Psoas muscle (tissue), 8 donors: ENCODE data around the gene SH3RF3. TPM values are rescaled to one million over a fixed set of nuclear protein-coding genes. Genes with fewer than 3 reads are reported as not detected.

Experiments used
- ATAC-seq, 4 donors: fragments of 200-7000 bp; cut with Tn5 transposase; one replicate each; pipeline ENCODE4 v1.9.1; 2020; ENCODE audit warnings: moderate library complexity in 3 of 4, mild to moderate bottlenecking in 2 of 4
- DNase-seq, 2 donors: peaks; one replicate each; pipeline ENCODE4 v3.0.0-alpha.2; 2020
- H3K27ac ChIP-seq: fragments of 200-600 bp; one replicate; pipeline ENCODE4 v1.8.0; 2022
- H3K27me3 ChIP-seq, 3 donors: fragments of 200-600 bp in 1 of 3; one replicate each; pipeline versions ENCODE4 v1.6.1 to v1.8.0; 2013 to 2022; ENCODE audit warnings: low read length in 2 of 3, mild to moderate bottlenecking in 2 of 3, moderate library complexity in 1 of 3; ENCODE audit not compliant: insufficient read depth in 3 of 3
- H3K36me3 ChIP-seq, 2 donors: fragments of 200-600 bp in 1 of 2; one replicate each; pipeline versions ENCODE4 v1.6.1 to v1.8.0; 2013 to 2022; ENCODE audit warnings: low read depth in 1 of 2, mild to moderate bottlenecking in 1 of 2, moderate library complexity in 1 of 2; ENCODE audit not compliant: insufficient read depth in 1 of 2
- H3K4me1 ChIP-seq: fragments of 200-600 bp; one replicate; pipeline ENCODE4 v1.8.0; 2022
- H3K4me3 ChIP-seq: fragments of 200-600 bp; one replicate; pipeline ENCODE4 v1.8.0; 2022; ENCODE audit warnings: mild to moderate bottlenecking
- H3K9me3 ChIP-seq: fragments of 200-600 bp; one replicate; pipeline ENCODE4 v1.8.0; 2022
- WGBS, 3 donors: extraction: QIAGEN DNeasy Blood & Tissue Kit; methylation state at CpG; one replicate each; pipeline versions ENCODE4 v1.1.6 to v1.1.7; 2013; 5-methylcytosine and 5-hydroxymethylcytosine counted together
- intact Hi-C, 2 donors: fragments of 100-400 bp; cut with DNase I; formaldehyde crosslinking; loops; one replicate each; pipeline versions ENCODE4 v1.11.0 to v1.14.2; 2022
- polyA plus RNA-seq, 3 donors: library from polyadenylated mRNA; stranded (reverse); fragments of 200-250 nt; gene quantifications; one replicate each; pipeline ENCODE4 v1.2.3, GENCODE V29; 2013
- total RNA-seq, 4 donors: library from RNA; stranded (reverse); fragmentation: NEBNext Ultra II Directional in 2 of 4; extraction: Animal tissue kit (Norgen Biotek cat#: 25700) in 2 of 4; gene quantifications; one replicate each; pipeline versions ENCODE4 v1.2.1 to v1.2.4, GENCODE V29; 2021 to 2023
- TF ChIP-seq, protein P1 (sequence below): fragments of 200-600 bp; IDR thresholded peaks from one replicate; pipeline ENCODE4 v1.8.0; 2022; ENCODE audit warnings: antibody characterized with exemption
- donor health status: healthy with polysubstance abuse.
- donor health status: DM: no; HTN: no; CAD: no; lungs with moderate emphysema.
- donor health status: Bipolar disorder and iron deficiency.
- donor health status: healthy.
- donor health status: DM: yes; HTN: yes; CAD: no.
- donor health status: DM: no; HTN: no; CAD: no.
- donor health status: DM: no; HTN: no; CAD: no.
- donor health status: DM: yes; HTN: yes; CAD: no.

SH3RF3 gene
- total and polyA plus RNA-seq, 7 donors = 4.6 to 27.0 (median 9.0) TPM

DNA sequence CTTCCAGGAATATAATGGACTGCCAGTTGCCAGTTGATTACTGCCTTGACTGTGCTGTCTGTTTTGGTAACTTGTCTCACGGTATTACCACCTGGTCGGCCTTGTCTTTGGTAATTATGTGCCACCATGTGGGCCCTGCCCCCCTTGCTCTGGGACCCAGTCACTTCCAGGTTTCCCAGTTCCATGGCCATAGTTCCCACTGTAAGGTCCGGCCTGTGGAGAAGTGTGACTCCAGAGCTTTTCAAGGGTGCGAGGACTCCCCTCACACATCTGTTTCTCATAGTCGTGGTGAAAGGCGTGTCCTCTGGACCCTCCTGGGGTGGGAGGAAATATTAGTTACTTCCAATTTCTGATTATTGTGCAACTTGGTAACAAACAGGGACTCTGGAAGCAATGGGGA is 334.2 kb downstream of the SH3RF3 start:
- H3K27me3 ChIP-seq = no peaks in the 10 kb centered on the region
- 71 to 77% (median 74%) methylated on average over 6 of the region's 6 CpGs for WGBS, 3 donors

DNA sequence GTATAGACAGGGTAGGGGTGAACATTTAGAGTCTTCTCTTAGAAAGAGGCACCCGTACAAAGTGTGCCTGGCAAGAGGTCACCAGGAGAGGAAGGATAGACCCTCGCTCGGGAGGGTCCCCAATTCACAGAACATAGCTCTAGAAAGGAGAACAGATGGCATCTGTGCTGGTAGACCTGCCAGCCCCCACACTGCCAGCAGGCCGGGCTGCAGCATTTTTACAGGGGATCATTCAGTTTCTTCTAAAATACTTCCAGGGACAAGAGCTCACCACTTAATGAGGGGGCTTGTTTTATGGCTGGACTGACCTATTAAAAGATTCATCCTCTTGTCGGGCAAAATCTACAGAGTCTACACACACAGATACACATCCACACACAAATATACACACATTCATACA is 334.9 kb downstream of the SH3RF3 start:
- no peak for DNase-seq
- no peak for ATAC-seq
- no peaks in the 10 kb centered on the region for H3K9me3 ChIP-seq
- H3K4me3 ChIP-seq = no peak overlapping the region
- H3K4me1 ChIP-seq = peaks cover 37% of the 10 kb centered on the region
- no peaks in the 10 kb centered on the region for H3K27me3 ChIP-seq
- no peak overlapping the region for H3K27ac ChIP-seq
- 87 to 96% (median 90%) methylated on average over 5 of the region's 5 CpGs for WGBS, 3 donors
- H3K36me3 ChIP-seq = no peaks in the 10 kb centered on the region
- TF ChIP-seq, protein P1, sequence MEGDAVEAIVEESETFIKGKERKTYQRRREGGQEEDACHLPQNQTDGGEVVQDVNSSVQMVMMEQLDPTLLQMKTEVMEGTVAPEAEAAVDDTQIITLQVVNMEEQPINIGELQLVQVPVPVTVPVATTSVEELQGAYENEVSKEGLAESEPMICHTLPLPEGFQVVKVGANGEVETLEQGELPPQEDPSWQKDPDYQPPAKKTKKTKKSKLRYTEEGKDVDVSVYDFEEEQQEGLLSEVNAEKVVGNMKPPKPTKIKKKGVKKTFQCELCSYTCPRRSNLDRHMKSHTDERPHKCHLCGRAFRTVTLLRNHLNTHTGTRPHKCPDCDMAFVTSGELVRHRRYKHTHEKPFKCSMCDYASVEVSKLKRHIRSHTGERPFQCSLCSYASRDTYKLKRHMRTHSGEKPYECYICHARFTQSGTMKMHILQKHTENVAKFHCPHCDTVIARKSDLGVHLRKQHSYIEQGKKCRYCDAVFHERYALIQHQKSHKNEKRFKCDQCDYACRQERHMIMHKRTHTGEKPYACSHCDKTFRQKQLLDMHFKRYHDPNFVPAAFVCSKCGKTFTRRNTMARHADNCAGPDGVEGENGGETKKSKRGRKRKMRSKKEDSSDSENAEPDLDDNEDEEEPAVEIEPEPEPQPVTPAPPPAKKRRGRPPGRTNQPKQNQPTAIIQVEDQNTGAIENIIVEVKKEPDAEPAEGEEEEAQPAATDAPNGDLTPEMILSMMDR = no peak
- intact Hi-C loops = no loop called here

More for the DNA sequence above, 334.2 kb downstream of the SH3RF3 start:
- ATAC-seq (no peak), DNase-seq (no peak)
- no peaks in the 10 kb centered on the region for H3K36me3 ChIP-seq
- TF ChIP-seq, protein P1 = no peak
- intact Hi-C loops = no loop called here
- peaks cover 32% of the 10 kb centered on the region for H3K4me1 ChIP-seq
- no peaks in the 10 kb centered on the region for H3K9me3 ChIP-seq
- H3K27ac ChIP-seq = no peak overlapping the region
- H3K4me3 ChIP-seq = no peak overlapping the region

DNA sequence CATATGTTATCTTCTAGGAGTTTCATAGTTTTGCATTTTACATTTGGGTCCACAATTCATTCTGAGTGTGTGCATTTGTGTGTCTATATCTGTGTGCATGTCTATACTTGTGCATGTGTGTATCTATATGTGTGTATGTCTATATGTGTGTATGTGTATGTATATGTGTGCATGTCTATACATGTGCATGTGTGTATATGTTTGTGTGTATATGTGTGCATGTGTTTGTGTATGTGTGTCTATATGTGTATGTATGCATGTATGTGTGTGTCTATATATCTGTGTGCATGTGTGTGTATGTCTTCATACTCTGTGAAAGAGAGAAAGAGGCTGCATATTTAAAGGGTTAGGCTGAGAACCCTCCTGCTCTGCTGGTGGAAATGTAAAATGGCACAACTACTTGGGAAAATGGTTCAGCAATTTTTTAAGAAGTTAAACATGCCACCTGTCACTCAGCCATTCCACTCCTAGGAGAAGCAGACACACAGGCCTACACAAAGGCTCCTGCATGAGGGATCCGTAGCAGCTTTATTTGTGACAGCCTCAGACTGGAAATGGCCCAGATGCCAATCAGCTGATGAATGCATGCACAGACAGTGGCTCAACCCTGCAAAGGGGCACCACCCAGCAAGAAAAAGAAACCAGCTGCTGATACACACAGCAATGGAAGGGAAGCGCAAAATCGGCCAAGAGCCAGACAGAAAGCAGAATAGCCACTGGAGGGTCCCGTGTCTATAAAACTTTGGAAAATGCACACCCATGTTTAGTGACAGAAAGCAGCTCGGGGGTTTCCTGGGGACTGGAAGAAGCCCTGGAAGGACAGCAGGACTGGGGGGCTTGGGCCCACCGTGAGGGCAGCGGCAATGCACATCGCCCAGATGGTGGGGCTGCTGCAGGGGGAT is 337.9 kb downstream of the SH3RF3 start:
- no peaks in the 10 kb centered on the region for H3K27me3 ChIP-seq
- no peaks in the 10 kb centered on the region for H3K36me3 ChIP-seq
- DNase-seq (no peak), ATAC-seq (peak; percentile 82 to 92 (median 88))
- intact Hi-C loops = no loop called here
- peak overlapping the region; percentile 42 for H3K4me3 ChIP-seq
- H3K9me3 ChIP-seq = no peaks in the 10 kb centered on the region
- peaks cover 22% of the 10 kb centered on the region for H3K4me1 ChIP-seq
- TF ChIP-seq, protein P1 = no peak
- 39 to 57% (median 41%) methylated on average over 8 of the region's 8 CpGs for WGBS, 3 donors
- peak overlapping the region; percentile 57 for H3K27ac ChIP-seq

DNA sequence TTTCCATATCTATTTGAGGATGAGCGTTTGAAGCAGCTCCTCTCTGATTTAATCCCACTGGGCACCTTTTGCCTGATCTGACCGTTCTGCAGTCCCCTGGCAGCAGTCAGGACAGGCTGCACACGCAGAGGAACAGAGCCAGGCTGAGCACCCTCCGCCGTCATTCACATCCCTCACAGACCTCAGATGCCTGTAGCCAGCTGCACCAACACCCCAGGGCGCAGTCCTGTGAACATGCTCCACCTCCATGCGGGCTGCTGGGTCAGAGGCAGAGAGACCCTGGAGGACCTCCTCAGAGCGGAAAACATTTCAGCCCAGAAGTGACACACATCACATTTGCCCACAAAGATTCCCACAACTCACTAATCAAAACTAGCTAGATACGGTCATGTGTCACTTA is 338.7 kb downstream of the SH3RF3 start:
- no peaks in the 10 kb centered on the region for H3K27me3 ChIP-seq
- DNase-seq (no peak), ATAC-seq (peak; percentile 48 to 73 (median 70))
- H3K4me1 ChIP-seq = peaks cover 22% of the 10 kb centered on the region
- intact Hi-C loops = no loop called here
- H3K9me3 ChIP-seq = no peaks in the 10 kb centered on the region
- 25 to 43% (median 32%) methylated on average over 9 of the region's 9 CpGs for WGBS, 3 donors
- H3K36me3 ChIP-seq = no peaks in the 10 kb centered on the region
- peak overlapping the region; percentile 57 for H3K27ac ChIP-seq
- TF ChIP-seq, protein P1 = no peak
- peak overlapping the region; percentile 42 for H3K4me3 ChIP-seq
